ENCODE data around the gene BRCC3. TPM values are rescaled to one million over a fixed set of nuclear protein-coding genes. Genes with fewer than 3 reads are reported as not detected.

The BRCC3 gene
- total and polyA plus RNA-seq, 10 of the 15 experiments (the other 5 are each of a cell fraction or from before 2014, with no cell fraction given): 15.5 to 57.5 (median 35.6) TPM

DNA sequence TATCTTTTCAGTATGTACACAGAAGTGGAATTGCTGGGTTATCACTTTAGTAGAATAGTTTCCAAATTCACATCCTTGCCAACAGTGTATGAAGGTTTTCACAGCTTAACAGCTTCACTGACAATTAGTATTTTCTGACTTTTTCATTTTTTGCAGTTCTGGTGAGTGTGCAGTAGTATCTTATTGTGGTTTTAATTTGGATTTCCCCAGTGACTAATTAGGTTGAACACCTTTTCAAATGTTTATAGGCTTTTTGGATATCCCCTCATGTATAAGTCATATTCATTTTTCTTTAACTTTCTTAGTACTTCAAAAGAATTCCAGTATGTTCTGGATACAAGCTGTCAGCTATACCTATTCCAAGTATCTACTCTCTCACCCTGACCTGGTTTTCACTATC, 37.1 kb downstream of the BRCC3 start:
- ChIA-PET RAD21 (ENCODE audit: unreplicated experiment) (no interaction called here), CTCF (interaction anchor here (3.3 kb wide), 1 partner anchor 15 kb away, joined by 18 read pairs; no protein-coding TSS in a partner anchor), SMC1A (ENCODE audit: uncharacterized antibody, unreplicated experiment) (no interaction called here), POLR2A (no interaction called here)
- no TSS peak for BruUV-seq (replicated peaks)
- Histone ChIP-seq H3K9ac (ENCODE audit: control insufficient read depth, insufficient read depth, low read length) (no peak overlapping the region), H3K4me1 (ENCODE audit: control insufficient read depth, insufficient read depth, low read length) (no peaks in the 10 kb centered on the region), H3K9me3 (replicated peaks; ENCODE audit: control insufficient read depth, insufficient read depth, low read length) (no peaks in the 10 kb centered on the region), H4K20me1 (ENCODE audit: control insufficient read depth, insufficient read depth) (no peaks in the 10 kb centered on the region), H3K36me3 (ENCODE audit: control insufficient read depth in 2 of 2, insufficient read depth in 2 of 2, low read length in 1 of 2) (peaks cover 0 to 2% of the 10 kb centered on the region in 2 experiments; a peak in 1 of 4 replicates), H3K4me3 (no peak overlapping the region), H3K4me2 (ENCODE audit: control insufficient read depth, insufficient read depth) (no peak overlapping the region), H3K27me3 (replicated peaks in 1 of 2; ENCODE audit: control insufficient read depth in 2 of 2, insufficient read depth in 2 of 2, low read length in 1 of 2) (no peaks in the 10 kb centered on the region), H3K27ac (ENCODE audit: control insufficient read depth, insufficient read depth) (no peak overlapping the region), H2AFZ (ENCODE audit: control insufficient read depth, low read depth, low read length) (no peak overlapping the region), H3K79me2 (ENCODE audit: control insufficient read depth, insufficient read depth, low read length) (no peaks in the 10 kb centered on the region)
- no peak for DNase-seq (ENCODE audit: low read depth, low spot score)
- no peak for TF ChIP-seq KAT2A (conservative IDR thresholded peaks at IDR 0.05; ENCODE audit: control insufficient read depth, low read depth, low read length)
- TF ChIP-seq EZH2 (IDR thresholded peaks at IDR 0.05; ENCODE audit: borderline replicate concordance, control insufficient read depth, low read depth, low read length): no peak
- TF ChIP-seq ATF7 (IDR thresholded peaks at IDR 0.05; ENCODE audit: low read depth): no peak
- no peak for TF ChIP-seq CEBPB (IDR thresholded peaks at IDR 0.05; ENCODE audit: borderline replicate concordance in 1 of 2, low read depth in 2 of 2, low read length in 2 of 2)
- TF ChIP-seq ZNF217 (IDR thresholded peaks at IDR 0.05): no peak
- TF ChIP-seq CHD4 (IDR thresholded peaks at IDR 0.05): no peak
- TF ChIP-seq, protein P1, sequence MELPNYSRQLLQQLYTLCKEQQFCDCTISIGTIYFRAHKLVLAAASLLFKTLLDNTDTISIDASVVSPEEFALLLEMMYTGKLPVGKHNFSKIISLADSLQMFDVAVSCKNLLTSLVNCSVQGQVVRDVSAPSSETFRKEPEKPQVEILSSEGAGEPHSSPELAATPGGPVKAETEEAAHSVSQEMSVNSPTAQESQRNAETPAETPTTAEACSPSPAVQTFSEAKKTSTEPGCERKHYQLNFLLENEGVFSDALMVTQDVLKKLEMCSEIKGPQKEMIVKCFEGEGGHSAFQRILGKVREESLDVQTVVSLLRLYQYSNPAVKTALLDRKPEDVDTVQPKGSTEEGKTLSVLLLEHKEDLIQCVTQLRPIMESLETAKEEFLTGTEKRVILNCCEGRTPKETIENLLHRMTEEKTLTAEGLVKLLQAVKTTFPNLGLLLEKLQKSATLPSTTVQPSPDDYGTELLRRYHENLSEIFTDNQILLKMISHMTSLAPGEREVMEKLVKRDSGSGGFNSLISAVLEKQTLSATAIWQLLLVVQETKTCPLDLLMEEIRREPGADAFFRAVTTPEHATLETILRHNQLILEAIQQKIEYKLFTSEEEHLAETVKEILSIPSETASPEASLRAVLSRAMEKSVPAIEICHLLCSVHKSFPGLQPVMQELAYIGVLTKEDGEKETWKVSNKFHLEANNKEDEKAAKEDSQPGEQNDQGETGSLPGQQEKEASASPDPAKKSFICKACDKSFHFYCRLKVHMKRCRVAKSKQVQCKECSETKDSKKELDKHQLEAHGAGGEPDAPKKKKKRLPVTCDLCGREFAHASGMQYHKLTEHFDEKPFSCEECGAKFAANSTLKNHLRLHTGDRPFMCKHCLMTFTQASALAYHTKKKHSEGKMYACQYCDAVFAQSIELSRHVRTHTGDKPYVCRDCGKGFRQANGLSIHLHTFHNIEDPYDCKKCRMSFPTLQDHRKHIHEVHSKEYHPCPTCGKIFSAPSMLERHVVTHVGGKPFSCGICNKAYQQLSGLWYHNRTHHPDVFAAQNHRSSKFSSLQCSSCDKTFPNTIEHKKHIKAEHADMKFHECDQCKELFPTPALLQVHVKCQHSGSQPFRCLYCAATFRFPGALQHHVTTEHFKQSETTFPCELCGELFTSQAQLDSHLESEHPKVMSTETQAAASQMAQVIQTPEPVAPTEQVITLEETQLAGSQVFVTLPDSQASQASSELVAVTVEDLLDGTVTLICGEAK (IDR thresholded peaks at IDR 0.05; ENCODE audit: borderline replicate concordance): no peak
- TF ChIP-seq, protein P2, sequence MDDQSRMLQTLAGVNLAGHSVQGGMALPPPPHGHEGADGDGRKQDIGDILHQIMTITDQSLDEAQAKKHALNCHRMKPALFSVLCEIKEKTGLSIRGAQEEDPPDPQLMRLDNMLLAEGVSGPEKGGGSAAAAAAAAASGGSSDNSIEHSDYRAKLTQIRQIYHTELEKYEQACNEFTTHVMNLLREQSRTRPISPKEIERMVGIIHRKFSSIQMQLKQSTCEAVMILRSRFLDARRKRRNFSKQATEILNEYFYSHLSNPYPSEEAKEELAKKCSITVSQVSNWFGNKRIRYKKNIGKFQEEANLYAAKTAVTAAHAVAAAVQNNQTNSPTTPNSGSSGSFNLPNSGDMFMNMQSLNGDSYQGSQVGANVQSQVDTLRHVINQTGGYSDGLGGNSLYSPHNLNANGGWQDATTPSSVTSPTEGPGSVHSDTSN (IDR thresholded peaks at IDR 0.05; ENCODE audit: insufficient replicate concordance, low read depth, low read length): no peak
- no peak for TF ChIP-seq FOS (IDR thresholded peaks at IDR 0.05; ENCODE audit: borderline replicate concordance, extremely low read depth, insufficient read length)
- TF ChIP-seq NR2F1 (conservative IDR thresholded peaks at IDR 0.05): no peak
- TF ChIP-seq NFIC (IDR thresholded peaks at IDR 0.05; ENCODE audit: low read depth, low read length): no peak
- TF ChIP-seq POLR2A (IDR thresholded peaks at IDR 0.05; ENCODE audit: low read depth, low read length): no peak
- no peak for ATAC-seq
- intact Hi-C loops (cut with micrococcal nuclease; ENCODE audit: unreplicated experiment) (no loop called here), in situ Hi-C loops (cut with MboI) (no loop called here)
- FAIRE-seq: no peak
